ENCODE data around the gene HEPACAM.

The HEPACAM gene

GRCh38 chr11:124942466-124943253, 6.8 kb upstream of the HEPACAM start:
- DNase-seq, result no peak

GRCh38 chr11:124941703-124942102, 5.9 kb upstream of the HEPACAM start:
- DNase-seq, result no peak

- no peak for DNase-seq
These were observed 3.1 kb upstream of the HEPACAM start for GRCh38 chr11:124938970-124939369.

GRCh38 chr11:124938206-124938765, 2.4 kb upstream of the HEPACAM start:
- no peak for DNase-seq

GRCh38 chr11:124937336-124937935, 1.6 kb upstream of the HEPACAM start:
- DNase-seq, result no peak

- no peak for DNase-seq
These were observed 842 bp downstream of the HEPACAM start for GRCh38 chr11:124934862-124935547.

GRCh38 chr11:124930799-124931198, 5.0 kb downstream of the HEPACAM start:
- DNase-seq, result no peak

GRCh38 chr11:124928942-124929665, 6.7 kb downstream of the HEPACAM start:
- DNase-seq, result no peak

- no peak for DNase-seq
These were observed 12.6 kb downstream of the HEPACAM start for GRCh38 chr11:124923296-124923695.

GRCh38 chr11:124922831-124923230, 13.0 kb downstream of the HEPACAM start:
- no peak for DNase-seq

GRCh38 chr11:124920870-124921609, 14.8 kb downstream of the HEPACAM start:
- no peak for DNase-seq

GRCh38 chr11:124920356-124920755, 15.5 kb downstream of the HEPACAM start:
- DNase-seq, result no peak

GRCh38 chr11:124919898-124920297, 15.9 kb downstream of the HEPACAM start:
- no peak for DNase-seq

GRCh38 chr11:124918950-124919349, 16.9 kb downstream of the HEPACAM start, which contains the start of gene HEPN1:
HEPN1 (plus strand) TSS chr11:124919250.
- no peak for DNase-seq

GRCh38 chr11:124917115-124917637, 18.7 kb downstream of the HEPACAM start:
- DNase-seq, result no peak

- DNase-seq, result no peak
These were observed 19.5 kb downstream of the HEPACAM start for GRCh38 chr11:124916370-124916710.

- no peak for DNase-seq
These were observed 20.1 kb downstream of the HEPACAM start for GRCh38 chr11:124915541-124916369.

- DNase-seq, result no peak
These were observed 33.2 kb downstream of the HEPACAM start for GRCh38 chr11:124902616-124903015.

GRCh38 chr11:124900464-124900863, 35.4 kb downstream of the HEPACAM start:
- no peak for DNase-seq

GRCh38 chr11:124899383-124900145, 36.3 kb downstream of the HEPACAM start:
- DNase-seq, result no peak

All from cerebellar nuclear complex (tissue), 1 donor.